Suprapubic skin (tissue), 4 donors: ENCODE measurements around the gene TIGD7.

ENCODE experiments used
- EP300 ChIP-seq: sonication (generic); formaldehyde crosslinking; IDR thresholded peaks from one replicate; pipeline ENCODE4 v1.6.1; 2017; ENCODE audit warnings: antibody characterized with exemption
- POLR2AphosphoS5 ChIP-seq, 3 donors: sonication (generic); formaldehyde crosslinking; IDR thresholded peaks; one replicate each; pipeline ENCODE4 v1.6.1; 2017; ENCODE audit warnings: antibody characterized with exemption in 3 of 3

DNA sequence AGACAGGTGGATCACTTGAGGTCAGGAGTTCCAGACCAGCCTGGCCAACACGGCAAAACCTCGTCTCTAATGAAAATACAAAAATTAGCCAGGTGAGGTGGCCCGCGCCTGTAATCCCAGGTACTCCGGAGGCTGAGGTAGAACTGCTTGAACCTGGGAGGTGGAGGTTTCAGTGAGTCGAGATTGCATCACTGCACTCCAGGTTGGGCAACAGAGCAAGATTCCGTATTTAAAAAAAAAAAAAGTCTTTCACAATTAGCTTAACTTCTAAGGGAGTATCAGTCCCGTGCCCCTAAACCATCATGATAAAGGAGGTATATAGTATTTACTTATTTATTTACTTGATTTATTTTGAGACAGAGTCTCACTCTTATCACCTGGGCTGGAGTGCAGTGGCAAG is 45.4 kb downstream of the TIGD7 start:
- TF ChIP-seq EP300 (no peak), POLR2AphosphoS5 (IDR thresholded peaks at IDR 0.05) (no peak)
